ENCODE measurements around the gene EHD2.
A peak's percentile ranks its signal among the peaks of the same experiment; 100 is the strongest.
"Not testable (repeated sequence)": the region's sequence is repeated elsewhere in the genome, so short reads cannot be mapped to it uniquely, and the experiment has no call there.

Gene EHD2

DNA sequence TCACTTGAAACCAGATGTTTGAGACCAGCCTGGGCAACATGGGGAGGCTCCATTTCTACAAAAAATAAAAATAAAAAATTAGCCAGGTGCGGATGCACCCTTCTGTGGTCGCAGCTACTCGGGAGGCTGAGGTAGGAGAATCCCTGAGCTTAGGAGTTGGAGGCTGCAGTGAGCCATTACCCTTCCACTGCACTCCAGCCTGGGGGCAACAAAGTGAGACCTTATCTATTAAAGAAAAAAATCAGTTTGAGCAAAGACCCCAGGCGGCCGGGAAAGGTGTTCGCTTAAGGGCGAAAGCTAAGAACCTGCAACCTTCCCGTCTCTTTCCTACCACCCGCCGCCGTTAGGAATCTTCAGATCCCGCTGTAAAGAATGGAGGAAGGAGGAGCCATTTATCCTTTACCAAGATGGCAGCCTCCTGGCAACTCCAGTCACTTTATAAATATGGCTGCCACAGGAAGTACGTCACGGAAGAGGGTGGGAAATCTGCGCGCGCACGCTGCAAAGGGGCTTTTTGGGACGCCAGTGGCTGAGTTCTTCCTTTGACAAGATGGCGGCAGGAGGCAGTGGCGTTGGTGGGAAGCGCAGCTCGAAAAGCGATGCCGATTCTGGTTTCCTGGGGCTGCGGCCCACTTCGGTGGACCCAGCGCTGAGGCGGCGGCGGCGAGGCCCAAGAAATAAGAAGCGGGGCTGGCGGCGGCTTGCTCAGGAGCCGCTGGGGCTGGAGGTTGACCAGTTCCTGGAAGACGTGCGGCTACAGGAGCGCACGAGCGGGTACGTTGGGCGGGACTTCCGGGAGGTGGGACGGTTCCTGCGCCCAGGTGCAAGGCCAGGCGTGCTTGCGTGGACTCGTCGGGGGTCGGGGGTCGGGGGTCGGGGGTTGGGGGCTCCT lies 32.0 kb downstream of the EHD2 start, which contains the start of gene NOP53:
Gene NOP53, plus strand, starts transcription at position 537 of the 892 bp plus-strand sequence. Its CDS starts 14 bp downstream, at position 551.
- H3K36me3 ChIP-seq, result peaks cover 29 to 41% (median 37%) of the 10 kb centered on the region in 11 experiments
- peaks cover 24 to 44% (median 38%) of the 10 kb centered on the region in 11 experiments; a peak in 21 of 22 replicates for H4K20me1 ChIP-seq
- H3K27ac ChIP-seq, result peak within 1 kb of the TSS; percentile 91 to 99 (median 96)
- peaks cover 65 to 92% (median 91%) of the 10 kb centered on the region in 10 experiments for H3K4me1 ChIP-seq
- no peak for TF ChIP-seq Cebpa-rat (IDR thresholded peaks at IDR 0.05)
- H3K9me3 ChIP-seq (replicated peaks in 1 of 11), result no peaks in the 10 kb centered on the region
- H3K9ac ChIP-seq, result peak within 1 kb of the TSS; percentile 93 to 98 (median 95)
- H3K27me3 ChIP-seq, result no peaks in the 10 kb centered on the region
- H3K4me2 ChIP-seq, result peak within 1 kb of the TSS; percentile 79 to 97 (median 90)
- peak within 1 kb of the TSS; percentile 62 to 86 (median 78) for H3K4me3 ChIP-seq

- H3K4me2 ChIP-seq, result peak overlapping the region; percentile 79 to 97 (median 90)
- peaks cover 38 to 50% (median 46%) of the 10 kb centered on the region in 11 experiments for H3K36me3 ChIP-seq
- H4K20me1 ChIP-seq, result peaks cover 32 to 53% (median 47%) of the 10 kb centered on the region in 11 experiments; a peak in 21 of 22 replicates
- H3K9ac ChIP-seq, result peak overlapping the region; percentile 93 to 98 (median 95); a peak in 21 of 22 replicates
- H3K4me3 ChIP-seq, result peak overlapping the region; percentile 62 to 86 (median 78)
- peak overlapping the region in 9 of 11 experiments; percentile 94 to 99 (median 96); a peak in 16 of 22 replicates for H3K27ac ChIP-seq
- H3K9me3 ChIP-seq (replicated peaks in 1 of 11); H3K27me3 ChIP-seq: not testable (repeated sequence)
- peaks cover 65 to 92% (median 92%) of the 10 kb centered on the region in 10 experiments for H3K4me1 ChIP-seq
Measured at GRCh38 chr19:47746129-47746528, 32.9 kb downstream of the EHD2 start.

- Histone ChIP-seq H3K27me3 (no peaks in the 10 kb centered on the region), H3K9me3 (replicated peaks in 1 of 11) (no peaks in the 10 kb centered on the region), H3K27ac (peak overlapping the region in 8 of 11 experiments; percentile 45 to 66 (median 53); a peak in 15 of 22 replicates), H3K4me1 (peaks cover 59 to 92% (median 92%) of the 10 kb centered on the region in 10 experiments), H3K36me3 (peaks cover 68 to 82% (median 78%) of the 10 kb centered on the region in 11 experiments), H3K4me2 (peak overlapping the region; percentile 72 to 97 (median 85)), H3K4me3 (peak overlapping the region in 8 of 10 experiments; percentile 37 to 61 (median 48); a peak in 12 of 20 replicates), H4K20me1 (peaks cover 62 to 85% (median 78%) of the 10 kb centered on the region in 11 experiments; a peak in 21 of 22 replicates), H3K9ac (peak overlapping the region; percentile 41 to 69 (median 58); a peak in 17 of 22 replicates)
- TF ChIP-seq Cebpa-rat (IDR thresholded peaks at IDR 0.05), result no peak
Measured at GRCh38 chr19:47749326-47749725, 36.1 kb downstream of the EHD2 start.

DNA sequence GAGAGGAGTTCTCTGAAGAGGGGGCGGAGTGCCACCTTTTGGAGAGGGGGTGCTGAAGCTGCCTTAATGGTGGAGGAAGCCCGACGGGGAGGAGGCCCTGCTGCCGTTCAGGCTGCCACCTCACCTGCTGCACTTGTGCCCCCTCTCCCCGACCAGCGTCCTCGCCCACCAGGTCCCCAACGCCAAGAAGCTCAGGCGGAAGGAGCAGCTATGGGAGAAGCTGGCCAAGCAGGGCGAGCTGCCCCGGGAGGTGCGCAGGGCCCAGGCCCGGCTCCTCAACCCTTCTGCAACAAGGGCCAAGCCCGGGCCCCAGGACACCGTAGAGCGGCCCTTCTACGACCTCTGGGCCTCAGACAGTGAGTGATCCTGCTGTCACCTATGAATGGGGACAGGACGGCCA lies 37.5 kb downstream of the EHD2 start:
- H3K9ac ChIP-seq, result peak overlapping the region in 8 of 11 experiments; percentile 14 to 69 (median 32); a peak in 7 of 22 replicates
- no peak for TF ChIP-seq Cebpa-rat (IDR thresholded peaks at IDR 0.05)
- peaks cover 53 to 94% (median 90%) of the 10 kb centered on the region in 10 experiments for H3K4me1 ChIP-seq
- no peaks in the 10 kb centered on the region for H3K9me3 ChIP-seq (replicated peaks in 1 of 11)
- peak overlapping the region in 9 of 11 experiments; percentile 48 to 97 (median 85); a peak in 18 of 22 replicates for H3K4me2 ChIP-seq
- peak overlapping the region in 1 of 11 experiments; percentile 45; a peak in 2 of 22 replicates for H3K27ac ChIP-seq
- peak overlapping the region in 1 of 10 experiments; percentile 4; a peak in 2 of 20 replicates for H3K4me3 ChIP-seq
- H3K27me3 ChIP-seq, result no peaks in the 10 kb centered on the region
- peaks cover 63 to 99% (median 92%) of the 10 kb centered on the region in 11 experiments; a peak in 21 of 22 replicates for H4K20me1 ChIP-seq
- peaks cover 82 to 96% (median 92%) of the 10 kb centered on the region in 11 experiments for H3K36me3 ChIP-seq

GRCh38 chr19:47752440-47753211 lies 39.4 kb downstream of the EHD2 start:
- peak overlapping the region in 9 of 11 experiments; percentile 1 to 64 (median 45); a peak in 13 of 22 replicates for H3K9ac ChIP-seq
- H3K36me3 ChIP-seq, result peaks cover 92 to 100% (median 98%) of the 10 kb centered on the region in 11 experiments
- peak overlapping the region in 3 of 11 experiments; percentile 8 to 34 (median 18); a peak in 1 of 22 replicates for H3K27ac ChIP-seq
- H3K4me1 ChIP-seq, result peaks cover 37 to 77% (median 73%) of the 10 kb centered on the region in 10 experiments
- H4K20me1 ChIP-seq, result peaks cover 63 to 100% (median 99%) of the 10 kb centered on the region in 11 experiments; a peak in 21 of 22 replicates
- H3K4me3 ChIP-seq, result peak overlapping the region in 4 of 10 experiments; percentile 15 to 40 (median 26); a peak in 6 of 20 replicates
- peak overlapping the region; percentile 44 to 97 (median 82) for H3K4me2 ChIP-seq
- TF ChIP-seq Cebpa-rat (IDR thresholded peaks at IDR 0.05), result no peak
- H3K27me3 ChIP-seq, result no peaks in the 10 kb centered on the region
- H3K9me3 ChIP-seq (replicated peaks in 1 of 11), result no peaks in the 10 kb centered on the region

- Histone ChIP-seq H3K4me1 (peaks cover 19 to 59% (median 55%) of the 10 kb centered on the region in 10 experiments), H3K4me2 (peak overlapping the region in 9 of 11 experiments; percentile 48 to 97 (median 89); a peak in 15 of 22 replicates), H3K36me3 (peaks cover 96 to 100% (median 100%) of the 10 kb centered on the region in 11 experiments), H4K20me1 (peaks cover 47 to 100% (median 97%) of the 10 kb centered on the region in 11 experiments; a peak in 21 of 22 replicates), H3K27ac (peak overlapping the region in 2 of 11 experiments; percentile 15 to 21; a peak in 1 of 22 replicates), H3K27me3 (no peaks in the 10 kb centered on the region), H3K9ac (peak overlapping the region in 5 of 11 experiments; percentile 12 to 45 (median 35); a peak in 4 of 22 replicates), H3K9me3 (replicated peaks in 1 of 11) (no peaks in the 10 kb centered on the region), H3K4me3 (no peak overlapping the region)
- no peak for TF ChIP-seq Cebpa-rat (IDR thresholded peaks at IDR 0.05)
Measured at GRCh38 chr19:47754206-47755064, 41.2 kb downstream of the EHD2 start.

DNA sequence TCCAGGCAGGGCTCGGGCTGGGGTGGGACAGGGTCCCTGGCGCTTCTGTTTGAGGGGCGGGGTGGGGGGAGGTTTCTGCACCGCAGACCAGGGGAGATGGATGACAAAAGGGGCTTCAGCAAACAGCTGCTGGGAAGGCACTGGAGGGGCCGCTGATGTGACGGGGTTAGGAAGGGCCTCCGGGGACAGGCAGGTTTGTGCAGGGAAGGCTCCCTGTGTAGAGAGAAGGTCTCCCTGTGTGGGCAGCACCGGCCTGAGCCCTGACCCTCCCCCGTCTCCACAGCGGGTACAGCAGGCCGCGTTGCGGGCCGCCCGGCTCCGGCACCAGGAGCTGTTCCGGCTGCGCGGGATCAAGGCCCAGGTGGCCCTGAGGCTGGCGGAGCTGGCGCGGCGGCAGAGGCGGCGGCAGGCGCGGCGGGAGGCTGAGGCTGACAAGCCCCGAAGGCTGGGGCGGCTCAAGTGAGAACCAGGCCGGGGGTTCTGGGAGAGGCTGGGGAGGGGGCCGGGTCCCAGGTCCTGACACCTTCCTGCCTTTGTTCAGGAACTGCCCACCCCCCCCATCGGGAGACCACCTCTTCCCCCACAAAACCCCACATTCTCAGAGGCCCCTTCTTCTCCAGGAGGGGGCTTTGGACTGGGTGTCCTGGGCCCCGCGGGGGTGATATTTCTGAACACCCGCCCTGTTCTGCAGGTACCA lies 42.0 kb downstream of the EHD2 start:
- Histone ChIP-seq H3K4me2 (peak overlapping the region in 8 of 11 experiments; percentile 79 to 97 (median 90); a peak in 13 of 22 replicates), H3K4me3 (no peak overlapping the region), H3K27me3 (no peaks in the 10 kb centered on the region), H3K9ac (peak overlapping the region in 3 of 11 experiments; percentile 12 to 45 (median 35); a peak in 4 of 22 replicates), H3K4me1 (peaks cover 13 to 51% (median 47%) of the 10 kb centered on the region in 10 experiments), H3K9me3 (replicated peaks in 1 of 11) (no peaks in the 10 kb centered on the region), H4K20me1 (peaks cover 40 to 99% (median 89%) of the 10 kb centered on the region in 11 experiments; a peak in 21 of 22 replicates), H3K27ac (peak overlapping the region in 2 of 11 experiments; percentile 15 to 21; a peak in 1 of 22 replicates), H3K36me3 (peaks cover 93 to 100% (median 99%) of the 10 kb centered on the region in 11 experiments)
- TF ChIP-seq Cebpa-rat (IDR thresholded peaks at IDR 0.05), result no peak
